ENCODE measurements around the gene SLC16A5.

SLC16A5 gene

GRCh38 chr17:75088465-75089417 is 987 bp downstream of the SLC16A5 start:
- DNase-seq: no peak

DNA sequence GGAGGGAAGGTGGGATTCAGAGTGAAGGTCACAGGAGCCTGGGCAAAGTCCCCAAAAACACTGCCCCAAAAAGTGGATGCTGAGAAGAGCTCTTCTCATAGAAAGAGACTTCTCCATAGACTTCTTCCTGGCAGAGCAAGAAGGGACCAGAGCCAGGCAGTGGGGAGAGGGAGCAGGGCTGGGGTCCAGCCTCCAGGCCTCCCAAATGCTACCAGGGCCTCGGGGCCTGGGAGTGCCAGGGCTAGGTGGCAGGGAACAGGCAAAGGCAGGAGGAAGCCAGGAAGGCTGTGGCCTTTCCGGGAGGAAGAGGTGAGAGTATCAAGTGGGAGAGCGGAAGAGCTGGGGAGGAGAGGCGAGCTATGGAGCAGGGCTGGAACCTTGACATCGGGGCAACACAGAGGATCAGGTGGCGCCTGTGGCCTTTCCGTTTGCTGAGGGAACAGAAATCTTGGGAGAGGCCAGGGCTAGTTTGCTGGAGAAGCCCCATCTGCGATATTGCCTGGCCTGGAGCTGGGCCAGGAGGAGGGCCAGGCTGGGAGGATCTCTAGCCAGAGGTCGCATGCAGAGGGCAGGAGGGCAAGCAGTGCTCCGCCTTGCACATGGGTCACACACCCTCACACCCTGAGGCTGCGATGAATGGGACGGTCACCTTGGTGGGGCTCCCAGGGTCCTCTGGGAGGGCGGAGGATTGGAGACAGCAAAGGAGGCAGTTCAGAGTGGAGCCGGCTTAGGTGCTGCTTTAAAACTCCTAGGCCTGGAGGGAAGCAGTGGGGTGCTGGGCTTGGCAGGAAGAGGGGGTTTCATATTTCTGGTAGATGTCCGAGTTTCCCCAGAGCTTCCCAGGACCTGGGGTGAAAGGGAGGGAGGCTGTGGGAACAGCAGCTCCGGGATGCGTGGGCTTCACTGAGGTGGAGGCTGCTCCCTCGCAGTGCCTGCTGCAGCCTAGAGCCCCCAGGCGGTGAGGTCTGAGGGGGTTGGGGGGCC is 3.4 kb downstream of the SLC16A5 start:
- DNase-seq: no peak

- DNase-seq: no peak
These were observed 4.1 kb downstream of the SLC16A5 start for GRCh38 chr17:75091855-75092327.

- no peak for DNase-seq
These were observed 5.9 kb downstream of the SLC16A5 start for GRCh38 chr17:75093548-75094158.

- DNase-seq: no peak
These were observed 7.2 kb downstream of the SLC16A5 start for GRCh38 chr17:75094871-75095399.

DNA sequence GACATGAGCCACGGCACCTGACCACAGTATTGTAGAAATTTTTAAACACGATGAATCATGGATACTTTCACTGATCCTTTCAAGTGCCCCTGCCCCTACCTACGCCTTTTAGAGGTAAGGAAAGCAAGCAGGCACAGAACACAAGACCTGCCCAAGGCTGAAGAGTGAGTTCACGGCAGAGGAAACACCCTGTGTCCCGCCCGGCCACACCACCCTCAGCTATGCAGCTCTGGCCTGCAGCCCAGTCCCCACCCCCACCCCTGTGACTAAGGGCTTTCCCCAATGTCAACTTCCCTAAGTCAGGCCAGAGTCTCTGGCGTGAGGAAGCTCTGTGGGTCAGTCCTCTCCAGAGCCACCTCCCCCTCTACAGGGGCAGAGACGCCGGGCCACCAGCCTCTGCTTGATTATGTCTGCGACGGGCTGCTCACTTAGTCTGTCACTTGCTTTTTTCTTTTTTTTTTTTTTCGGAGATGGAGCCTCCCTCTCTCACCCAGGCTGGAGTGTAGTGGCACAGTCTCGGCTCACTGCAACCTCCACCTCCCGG is 8.4 kb downstream of the SLC16A5 start:
- DNase-seq: no peak

- DNase-seq: no peak
These were observed 10.1 kb downstream of the SLC16A5 start for GRCh38 chr17:75097865-75098264.

DNA sequence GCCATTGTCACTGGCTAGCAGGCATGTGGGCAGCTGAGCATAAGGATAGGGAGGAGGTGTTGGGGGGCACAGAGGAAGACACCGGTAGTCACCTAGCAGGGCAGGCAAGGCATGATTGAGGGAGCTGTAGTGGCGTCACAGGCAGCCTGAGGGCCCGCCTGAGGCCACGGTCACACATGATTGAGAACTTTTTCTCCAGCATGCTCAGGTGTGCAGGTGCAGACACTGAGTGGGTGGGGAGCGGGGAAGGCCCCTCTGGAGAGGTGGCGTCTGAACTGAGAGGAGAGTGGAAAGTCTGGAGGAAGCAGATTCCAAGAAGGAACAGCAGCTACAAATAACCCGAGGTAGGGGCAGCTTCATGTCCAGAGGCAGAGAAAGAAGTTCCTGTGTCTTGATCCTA is 11.1 kb downstream of the SLC16A5 start:
- DNase-seq: no peak

GRCh38 chr17:75099881-75100595 is 12.3 kb downstream of the SLC16A5 start:
- no peak for DNase-seq

DNA sequence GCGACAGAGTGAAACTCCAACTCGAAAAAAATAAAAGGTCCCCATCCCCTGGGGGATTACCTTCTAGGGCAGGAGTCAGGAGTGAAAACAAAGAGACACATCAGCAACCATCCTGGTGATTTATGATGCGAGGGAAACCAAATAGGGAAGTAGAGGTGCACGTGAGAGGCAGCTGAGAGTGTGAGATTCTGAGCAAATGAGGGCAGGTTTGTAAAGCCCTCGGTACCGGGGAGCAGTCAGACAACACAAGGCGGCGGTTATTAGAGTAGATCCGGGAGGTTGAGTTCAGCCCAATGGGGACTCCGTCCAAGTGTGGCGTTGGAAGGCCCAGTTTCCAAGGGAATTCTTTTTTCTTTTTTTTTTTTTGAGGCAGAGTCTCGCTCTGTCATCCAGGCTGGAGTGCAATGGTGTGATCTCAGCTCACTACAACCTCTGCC is 14.6 kb downstream of the SLC16A5 start:
- DNase-seq: no peak

DNA sequence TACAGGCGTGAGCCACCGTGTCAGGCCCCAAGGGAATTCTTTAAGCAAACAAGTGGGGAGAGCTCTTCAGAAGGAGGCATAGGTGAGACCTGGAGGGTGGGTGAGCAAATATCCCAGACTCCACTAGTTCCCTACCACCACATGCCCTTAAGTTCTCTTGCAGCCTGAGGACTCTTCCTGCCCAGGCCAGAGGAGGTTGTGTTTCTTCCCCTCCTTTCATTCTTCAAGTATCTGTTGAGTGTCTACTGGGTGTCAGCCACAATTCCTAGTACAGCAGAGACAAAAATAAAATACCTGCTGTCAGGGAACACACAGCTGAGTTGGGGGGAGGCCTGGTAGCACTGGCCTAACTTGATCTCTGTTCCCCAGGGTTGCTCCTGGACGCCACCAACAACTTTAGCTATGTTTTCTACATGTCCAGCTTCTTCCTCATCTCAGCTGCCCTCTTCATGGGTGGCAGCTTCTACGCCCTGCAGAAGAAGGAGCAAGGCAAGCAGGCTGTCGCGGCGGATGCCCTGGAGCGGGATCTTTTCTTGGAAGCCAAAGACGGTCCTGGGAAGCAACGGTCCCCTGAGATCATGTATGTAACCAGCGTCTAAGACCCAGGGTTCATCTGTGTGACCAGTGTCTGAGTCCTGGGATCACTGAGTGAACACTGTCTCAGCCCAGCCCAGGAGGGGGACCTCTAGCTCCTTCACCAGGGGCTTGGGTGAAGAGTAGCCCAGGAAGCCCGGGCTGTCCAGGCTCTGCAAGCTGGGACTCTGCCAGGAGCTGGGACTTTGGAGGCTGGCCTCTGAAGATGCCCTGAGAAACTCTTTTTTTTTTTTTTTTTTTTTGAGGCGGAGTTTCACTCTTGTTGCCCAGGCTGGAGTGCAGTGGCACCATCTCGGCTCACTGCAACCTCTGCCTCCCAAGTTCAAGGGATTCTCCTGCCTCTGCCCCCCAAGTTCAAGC is 16.1 kb downstream of the SLC16A5 start:
- no peak for DNase-seq

GRCh38 chr17:75105126-75106080 is 17.6 kb downstream of the SLC16A5 start:
- DNase-seq: no peak

GRCh38 chr17:75108193-75108592 is 20.4 kb downstream of the SLC16A5 start:
- DNase-seq: no peak

- no peak for DNase-seq
These were observed 21.3 kb downstream of the SLC16A5 start for GRCh38 chr17:75109046-75109406.

DNA sequence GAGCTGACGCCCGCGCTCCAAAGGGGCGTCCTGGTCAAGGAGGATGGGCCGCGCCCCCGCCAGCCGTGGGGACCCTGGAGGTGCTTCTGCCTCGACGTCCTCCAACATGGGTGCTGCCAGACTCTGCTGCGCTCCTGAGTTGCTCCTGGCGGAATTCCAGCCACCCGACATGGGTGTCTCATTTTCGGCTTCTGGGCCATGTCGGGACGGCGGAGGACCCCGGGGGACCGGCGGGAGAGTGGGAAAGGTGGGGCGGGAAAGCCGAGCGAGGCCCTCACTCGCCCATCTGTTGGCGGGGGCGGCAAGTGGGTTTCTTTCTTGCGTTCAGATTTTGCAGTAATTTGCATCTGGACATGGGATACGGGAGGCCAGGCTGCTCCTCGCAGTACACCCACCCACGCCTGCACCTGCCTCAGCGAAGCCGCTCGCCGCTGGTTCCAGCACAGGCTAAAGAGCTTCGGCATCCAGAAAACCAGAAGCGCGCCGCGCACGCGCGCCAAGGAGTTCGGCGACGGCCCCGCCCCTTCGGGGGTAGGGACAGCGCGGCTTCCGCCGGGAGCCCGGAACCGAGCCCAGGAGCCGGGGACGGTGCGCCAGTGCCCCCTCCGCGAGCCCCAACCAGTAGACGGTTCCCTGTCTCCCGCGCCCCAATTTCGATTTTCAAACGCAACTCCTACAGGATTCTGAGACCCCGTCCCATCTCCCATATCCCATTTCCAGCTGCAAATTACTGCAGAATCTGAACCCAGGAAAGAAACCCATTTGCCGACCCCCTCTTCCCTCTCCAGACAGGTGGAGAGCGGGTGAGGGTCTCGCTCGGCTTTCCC is 21.9 kb downstream of the SLC16A5 start, which contains the start of gene ARMC7:
ARMC7 (plus strand) TSS at position 563 of the 827 bp plus-strand sequence. CDS start 320 bp downstream, outside the sequence.
- peak; percentile 91 for DNase-seq

DNA sequence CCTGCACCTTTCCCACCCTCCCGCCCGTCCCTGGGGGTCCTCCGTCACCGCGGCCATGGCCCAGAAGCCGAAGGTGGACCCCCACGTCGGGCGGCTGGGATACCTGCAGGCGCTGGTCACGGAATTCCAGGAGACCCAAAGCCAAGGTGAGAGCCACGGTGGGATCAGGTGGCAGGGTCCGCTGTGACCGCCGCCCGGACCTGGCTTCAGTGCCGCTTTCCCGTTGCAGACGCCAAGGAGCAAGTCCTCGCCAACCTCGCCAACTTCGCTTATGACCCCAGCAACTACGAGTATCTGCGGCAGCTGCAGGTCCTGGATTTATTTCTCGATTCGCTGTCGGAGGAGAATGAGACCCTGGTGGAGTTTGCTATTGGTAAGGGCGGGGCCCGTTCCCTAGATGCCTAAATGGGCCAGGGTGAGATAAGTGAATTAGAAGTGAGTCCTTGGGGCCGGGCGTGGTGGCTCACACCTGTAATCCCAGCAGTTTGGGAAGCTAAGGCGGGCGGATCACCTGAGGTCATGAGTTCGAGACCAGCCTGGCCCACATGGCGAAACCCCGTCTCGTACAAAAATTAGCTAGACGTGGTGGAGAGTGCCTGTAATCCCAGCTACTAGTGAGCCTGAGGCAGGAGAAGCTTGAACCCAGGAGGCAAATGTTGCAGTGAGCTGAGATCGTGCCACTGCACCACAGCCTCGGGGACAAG is 22.6 kb downstream of the SLC16A5 start:
- DNase-seq: no peak

DNA sequence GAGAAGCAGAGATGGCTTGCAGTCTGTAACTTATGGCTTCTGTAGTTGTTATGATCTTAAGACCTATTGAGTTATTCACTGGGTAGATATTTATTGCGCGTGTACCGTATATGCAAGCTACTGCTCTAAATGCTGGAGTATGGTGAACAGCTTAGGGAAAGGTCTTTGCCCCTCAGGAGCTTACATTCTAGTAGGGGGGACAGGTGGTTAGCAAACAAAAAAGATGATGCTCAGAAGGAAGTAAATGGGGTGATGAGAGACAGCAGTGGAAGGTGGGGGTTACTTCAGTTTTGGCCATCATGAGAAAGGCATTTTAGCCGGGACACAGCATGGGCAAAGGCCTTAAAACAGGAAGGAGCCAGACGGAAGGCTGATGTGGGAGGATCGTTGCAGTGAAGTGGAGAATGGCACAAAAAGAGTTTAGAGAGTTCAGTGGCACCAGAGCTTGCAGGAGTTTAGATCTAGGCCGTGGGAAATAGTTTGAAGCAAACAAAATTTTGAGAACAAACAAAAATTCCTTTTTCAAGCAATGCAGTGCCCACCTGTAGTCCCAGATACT is 24.1 kb downstream of the SLC16A5 start:
- DNase-seq: no peak
